ENCODE data around the gene MAPKBP1. TPM values are rescaled to one million over a fixed set of nuclear protein-coding genes. Genes with fewer than 3 reads are reported as not detected.
"Not testable (repeated sequence)": the region's sequence is repeated elsewhere in the genome, so short reads cannot be mapped to it uniquely, and the experiment has no call there.

The MAPKBP1 gene
- polyA plus RNA-seq = 10 to 100 TPM; 11.9 to 57.3 TPM

- no peaks in the 10 kb centered on the region for H3K36me3 ChIP-seq (ENCODE audit: control insufficient read depth in 2 of 2, insufficient read depth in 2 of 2, low read length in 1 of 2)
- H3K4me3 ChIP-seq (ENCODE audit: low read depth in 1 of 2, low read length in 2 of 2) = peak within 1 kb of the TSS; percentile 77 to 83
- no peaks in the 10 kb centered on the region for H3K27me3 ChIP-seq (ENCODE audit: control insufficient read depth in 1 of 2, insufficient read depth in 2 of 2, low read length in 2 of 2)
- H3K9me3 ChIP-seq (ENCODE audit: control insufficient read depth in 2 of 2, insufficient read depth in 1 of 2, low read depth in 1 of 2, low read length in 1 of 2) = no peaks in the 10 kb centered on the region
- WGBS, 2 donors = 0% methylated on average over 51 to 62 of the region's 62 CpGs
- H3K4me1 ChIP-seq (ENCODE audit: control insufficient read depth in 2 of 2, insufficient read depth in 2 of 2, low read length in 1 of 2) = peaks cover 0 to 2% of the 10 kb centered on the region in 2 donors
- H3K27ac ChIP-seq (ENCODE audit: low read depth in 2 of 2, low read length in 1 of 2) = peak within 1 kb of the TSS; percentile 93
Measured at GRCh38 chr15:41774062-41774881, at the start of gene MAPKBP1. Gene MAPKBP1 (plus strand): TSS chr15:41774484. CDS start chr15:41775276, 792 bp downstream.

GRCh38 chr15:41727143-41727542, 47.1 kb upstream of the MAPKBP1 start:
- H3K36me3 ChIP-seq (ENCODE audit: control insufficient read depth in 2 of 2, insufficient read depth in 2 of 2, low read length in 1 of 2) = no peaks in the 10 kb centered on the region
- no peak overlapping the region for H3K4me3 ChIP-seq (ENCODE audit: low read depth in 1 of 2, low read length in 2 of 2)
- H3K27me3 ChIP-seq (ENCODE audit: control insufficient read depth in 1 of 2, insufficient read depth in 2 of 2, low read length in 2 of 2) = no peaks in the 10 kb centered on the region
- no peaks in the 10 kb centered on the region for H3K4me1 ChIP-seq (ENCODE audit: control insufficient read depth in 2 of 2, insufficient read depth in 2 of 2, low read length in 1 of 2)
- no peak overlapping the region for H3K27ac ChIP-seq (ENCODE audit: low read depth in 2 of 2, low read length in 1 of 2)
- WGBS, 2 donors = 82 to 86% methylated on average over 3 of the region's 3 CpGs
- H3K9me3 ChIP-seq (ENCODE audit: control insufficient read depth in 2 of 2, insufficient read depth in 1 of 2, low read depth in 1 of 2, low read length in 1 of 2) = no peaks in the 10 kb centered on the region

GRCh38 chr15:41728061-41728460, 46.2 kb upstream of the MAPKBP1 start:
- not testable (repeated sequence) for H3K36me3 ChIP-seq (ENCODE audit: control insufficient read depth in 2 of 2, insufficient read depth in 2 of 2, low read length in 1 of 2); H3K9me3 ChIP-seq (ENCODE audit: control insufficient read depth in 2 of 2, insufficient read depth in 1 of 2, low read depth in 1 of 2, low read length in 1 of 2); H3K4me1 ChIP-seq (ENCODE audit: control insufficient read depth in 2 of 2, insufficient read depth in 2 of 2, low read length in 1 of 2); H3K27ac ChIP-seq (ENCODE audit: low read depth in 2 of 2, low read length in 1 of 2); H3K4me3 ChIP-seq (ENCODE audit: low read depth in 1 of 2, low read length in 2 of 2); H3K27me3 ChIP-seq (ENCODE audit: control insufficient read depth in 1 of 2, insufficient read depth in 2 of 2, low read length in 2 of 2)
- 88 to 91% methylated on average over 11 of the region's 11 CpGs for WGBS, 2 donors

- no peak overlapping the region for H3K4me3 ChIP-seq (ENCODE audit: low read depth in 1 of 2, low read length in 2 of 2)
- no peaks in the 10 kb centered on the region for H3K27me3 ChIP-seq (ENCODE audit: control insufficient read depth in 1 of 2, insufficient read depth in 2 of 2, low read length in 2 of 2)
- H3K36me3 ChIP-seq (ENCODE audit: control insufficient read depth in 2 of 2, insufficient read depth in 2 of 2, low read length in 1 of 2) = peaks cover 3 to 6% of the 10 kb centered on the region in 2 donors
- 77 to 79% methylated on average over 4 of the region's 4 CpGs for WGBS, 2 donors
- no peak overlapping the region for H3K27ac ChIP-seq (ENCODE audit: low read depth in 2 of 2, low read length in 1 of 2)
- no peaks in the 10 kb centered on the region for H3K9me3 ChIP-seq (ENCODE audit: control insufficient read depth in 2 of 2, insufficient read depth in 1 of 2, low read depth in 1 of 2, low read length in 1 of 2)
- H3K4me1 ChIP-seq (ENCODE audit: control insufficient read depth in 2 of 2, insufficient read depth in 2 of 2, low read length in 1 of 2) = no peaks in the 10 kb centered on the region
Measured at GRCh38 chr15:41730543-41730942, 43.7 kb upstream of the MAPKBP1 start.

- H3K4me3 ChIP-seq (ENCODE audit: low read depth in 1 of 2, low read length in 2 of 2) = no peak overlapping the region
- no peaks in the 10 kb centered on the region for H3K27me3 ChIP-seq (ENCODE audit: control insufficient read depth in 1 of 2, insufficient read depth in 2 of 2, low read length in 2 of 2)
- WGBS, 2 donors = 100% methylated on average over 1 of the region's 1 CpG
- no peak overlapping the region for H3K27ac ChIP-seq (ENCODE audit: low read depth in 2 of 2, low read length in 1 of 2)
- H3K4me1 ChIP-seq (ENCODE audit: control insufficient read depth in 2 of 2, insufficient read depth in 2 of 2, low read length in 1 of 2) = no peaks in the 10 kb centered on the region
- H3K9me3 ChIP-seq (ENCODE audit: control insufficient read depth in 2 of 2, insufficient read depth in 1 of 2, low read depth in 1 of 2, low read length in 1 of 2) = no peaks in the 10 kb centered on the region
- peaks cover 3 to 11% of the 10 kb centered on the region in 2 donors for H3K36me3 ChIP-seq (ENCODE audit: control insufficient read depth in 2 of 2, insufficient read depth in 2 of 2, low read length in 1 of 2)
Measured at GRCh38 chr15:41732483-41732882, 41.8 kb upstream of the MAPKBP1 start.

- H3K4me3 ChIP-seq (ENCODE audit: low read depth in 1 of 2, low read length in 2 of 2) = no peak overlapping the region
- no peaks in the 10 kb centered on the region for H3K27me3 ChIP-seq (ENCODE audit: control insufficient read depth in 1 of 2, insufficient read depth in 2 of 2, low read length in 2 of 2)
- WGBS, 2 donors = 95 to 98% methylated on average over 4 of the region's 4 CpGs
- H3K4me1 ChIP-seq (ENCODE audit: control insufficient read depth in 2 of 2, insufficient read depth in 2 of 2, low read length in 1 of 2) = no peaks in the 10 kb centered on the region
- peaks cover 3 to 11% of the 10 kb centered on the region in 2 donors for H3K36me3 ChIP-seq (ENCODE audit: control insufficient read depth in 2 of 2, insufficient read depth in 2 of 2, low read length in 1 of 2)
- H3K9me3 ChIP-seq (ENCODE audit: control insufficient read depth in 2 of 2, insufficient read depth in 1 of 2, low read depth in 1 of 2, low read length in 1 of 2) = no peaks in the 10 kb centered on the region
- H3K27ac ChIP-seq (ENCODE audit: low read depth in 2 of 2, low read length in 1 of 2) = no peak overlapping the region
Measured at GRCh38 chr15:41734079-41734478, 40.2 kb upstream of the MAPKBP1 start.

- H3K27ac ChIP-seq (ENCODE audit: low read depth in 2 of 2, low read length in 1 of 2) = no peak overlapping the region
- 90 to 95% methylated on average over 4 of the region's 4 CpGs for WGBS, 2 donors
- peaks cover 5 to 11% of the 10 kb centered on the region in 2 donors for H3K36me3 ChIP-seq (ENCODE audit: control insufficient read depth in 2 of 2, insufficient read depth in 2 of 2, low read length in 1 of 2)
Measured at GRCh38 chr15:41735046-41735445, 39.2 kb upstream of the MAPKBP1 start.

GRCh38 chr15:41735492-41735891, 38.8 kb upstream of the MAPKBP1 start:
- peaks cover 6 to 11% of the 10 kb centered on the region in 2 donors for H3K36me3 ChIP-seq (ENCODE audit: control insufficient read depth in 2 of 2, insufficient read depth in 2 of 2, low read length in 1 of 2)
- not testable (repeated sequence) for H3K27ac ChIP-seq (ENCODE audit: low read depth in 2 of 2, low read length in 1 of 2); H3K4me3 ChIP-seq (ENCODE audit: low read depth in 1 of 2, low read length in 2 of 2); H3K9me3 ChIP-seq (ENCODE audit: control insufficient read depth in 2 of 2, insufficient read depth in 1 of 2, low read depth in 1 of 2, low read length in 1 of 2); H3K4me1 ChIP-seq (ENCODE audit: control insufficient read depth in 2 of 2, insufficient read depth in 2 of 2, low read length in 1 of 2); H3K27me3 ChIP-seq (ENCODE audit: control insufficient read depth in 1 of 2, insufficient read depth in 2 of 2, low read length in 2 of 2)
- 97% methylated on average over 10 of the region's 10 CpGs for WGBS, 2 donors

More at GRCh38 chr15:41735046-41735445, 39.2 kb upstream of the MAPKBP1 start:
- no peaks in the 10 kb centered on the region for H3K27me3 ChIP-seq (ENCODE audit: control insufficient read depth in 1 of 2, insufficient read depth in 2 of 2, low read length in 2 of 2)
- H3K4me3 ChIP-seq (ENCODE audit: low read depth in 1 of 2, low read length in 2 of 2) = no peak overlapping the region
- H3K9me3 ChIP-seq (ENCODE audit: control insufficient read depth in 2 of 2, insufficient read depth in 1 of 2, low read depth in 1 of 2, low read length in 1 of 2) = no peaks in the 10 kb centered on the region
- no peaks in the 10 kb centered on the region for H3K4me1 ChIP-seq (ENCODE audit: control insufficient read depth in 2 of 2, insufficient read depth in 2 of 2, low read length in 1 of 2)

- no peaks in the 10 kb centered on the region for H3K9me3 ChIP-seq (ENCODE audit: control insufficient read depth in 2 of 2, insufficient read depth in 1 of 2, low read depth in 1 of 2, low read length in 1 of 2)
- peaks cover 3 to 16% of the 10 kb centered on the region in 2 donors for H3K36me3 ChIP-seq (ENCODE audit: control insufficient read depth in 2 of 2, insufficient read depth in 2 of 2, low read length in 1 of 2)
- H3K4me3 ChIP-seq (ENCODE audit: low read depth in 1 of 2, low read length in 2 of 2) = no peak overlapping the region
- WGBS, 2 donors = 82 to 84% methylated on average over 1 of the region's 1 CpG
- H3K27ac ChIP-seq (ENCODE audit: low read depth in 2 of 2, low read length in 1 of 2) = no peak overlapping the region
- H3K4me1 ChIP-seq (ENCODE audit: control insufficient read depth in 2 of 2, insufficient read depth in 2 of 2, low read length in 1 of 2) = no peaks in the 10 kb centered on the region
- H3K27me3 ChIP-seq (ENCODE audit: control insufficient read depth in 1 of 2, insufficient read depth in 2 of 2, low read length in 2 of 2) = no peaks in the 10 kb centered on the region
Measured at GRCh38 chr15:41746802-41747201, 27.5 kb upstream of the MAPKBP1 start.

- H3K4me1 ChIP-seq (ENCODE audit: control insufficient read depth in 2 of 2, insufficient read depth in 2 of 2, low read length in 1 of 2) = no peaks in the 10 kb centered on the region
- 96 to 97% methylated on average over 2 of the region's 2 CpGs for WGBS, 2 donors
- H3K27ac ChIP-seq (ENCODE audit: low read depth in 2 of 2, low read length in 1 of 2) = no peak overlapping the region
- H3K36me3 ChIP-seq (ENCODE audit: control insufficient read depth in 2 of 2, insufficient read depth in 2 of 2, low read length in 1 of 2) = no peaks in the 10 kb centered on the region
- no peaks in the 10 kb centered on the region for H3K27me3 ChIP-seq (ENCODE audit: control insufficient read depth in 1 of 2, insufficient read depth in 2 of 2, low read length in 2 of 2)
- no peak overlapping the region for H3K4me3 ChIP-seq (ENCODE audit: low read depth in 1 of 2, low read length in 2 of 2)
- no peaks in the 10 kb centered on the region for H3K9me3 ChIP-seq (ENCODE audit: control insufficient read depth in 2 of 2, insufficient read depth in 1 of 2, low read depth in 1 of 2, low read length in 1 of 2)
Measured at GRCh38 chr15:41756198-41756597, 18.1 kb upstream of the MAPKBP1 start.
